SKM-1 treated with dmso at 0.1 percent for 144 hours (cell line): Measurements from ENCODE around the gene ZNF121.
A peak's percentile ranks its signal among the peaks of the same experiment; 100 is the strongest.
"Not testable (repeated sequence)": the region's sequence is repeated elsewhere in the genome, so short reads cannot be mapped to it uniquely, and the experiment has no call there.

Source experiments
- DNase-seq: peaks from one replicate; lab custom pipeline; 2025; ENCODE audit not compliant: unreplicated experiment; lab: John Stamatoyannopoulos, UW

Gene ZNF121

DNA sequence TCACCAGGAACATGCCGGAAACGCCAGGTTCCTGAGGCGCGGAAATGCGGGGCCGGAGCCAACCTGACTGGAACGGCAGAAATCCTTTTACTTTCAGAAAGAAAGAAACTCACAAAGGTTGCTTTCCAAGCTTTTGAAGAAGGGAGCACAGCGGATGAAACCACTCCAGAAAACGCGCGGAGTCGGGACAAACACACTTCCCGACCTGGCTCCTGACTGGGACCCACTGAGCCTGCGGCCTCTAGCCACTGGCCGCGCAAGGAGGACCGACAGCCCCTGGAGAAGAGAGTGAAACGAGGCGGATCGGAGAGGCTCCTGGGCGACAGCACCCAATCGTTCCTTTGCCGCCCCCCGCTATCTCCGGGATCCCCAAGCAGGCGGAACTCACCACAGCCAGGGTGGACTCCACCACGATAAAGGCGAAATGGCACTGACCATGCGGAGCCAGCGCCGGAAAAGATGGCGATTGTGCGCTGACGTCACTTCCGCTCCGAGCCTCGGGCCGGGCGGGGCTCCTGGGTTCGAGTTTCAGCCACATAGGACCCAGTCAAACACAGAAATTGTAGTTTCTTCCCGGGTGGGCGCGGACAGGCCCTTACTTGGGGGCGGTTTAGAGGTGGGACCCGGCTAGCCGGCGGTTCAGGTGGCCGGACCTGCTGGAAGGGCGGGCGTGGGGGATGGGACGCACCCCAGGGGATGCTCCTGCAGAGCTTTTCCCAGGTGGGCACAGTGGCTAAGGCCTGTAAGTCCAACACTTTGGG lies at the start of gene ZNF121:
Gene ZNF121 (minus strand): TSS at position 432 of the 761 bp plus-strand sequence. CDS start 16,407 bp downstream, outside the sequence.
- DNase-seq = peak; percentile 74

DNA sequence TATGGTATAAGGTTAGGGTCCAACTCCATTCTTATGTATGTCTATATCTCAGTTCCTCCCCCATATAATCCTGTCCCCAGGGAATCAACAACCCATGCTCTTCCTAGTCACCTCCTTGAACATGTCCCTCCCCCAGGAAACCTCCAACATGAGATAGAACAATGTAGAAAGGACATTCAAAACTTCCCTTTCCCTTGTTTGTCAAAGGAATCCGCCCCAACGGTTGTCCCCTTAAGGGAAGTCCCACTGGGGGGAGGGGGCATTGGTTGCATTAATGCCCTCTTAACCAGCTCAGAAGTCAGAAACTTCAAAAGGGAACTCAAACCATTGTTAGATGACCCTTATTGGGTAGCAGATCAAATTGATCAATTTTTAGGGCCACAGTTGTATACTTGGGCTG lies 43.6 kb upstream of the ZNF121 start:
- no peak for DNase-seq

DNA sequence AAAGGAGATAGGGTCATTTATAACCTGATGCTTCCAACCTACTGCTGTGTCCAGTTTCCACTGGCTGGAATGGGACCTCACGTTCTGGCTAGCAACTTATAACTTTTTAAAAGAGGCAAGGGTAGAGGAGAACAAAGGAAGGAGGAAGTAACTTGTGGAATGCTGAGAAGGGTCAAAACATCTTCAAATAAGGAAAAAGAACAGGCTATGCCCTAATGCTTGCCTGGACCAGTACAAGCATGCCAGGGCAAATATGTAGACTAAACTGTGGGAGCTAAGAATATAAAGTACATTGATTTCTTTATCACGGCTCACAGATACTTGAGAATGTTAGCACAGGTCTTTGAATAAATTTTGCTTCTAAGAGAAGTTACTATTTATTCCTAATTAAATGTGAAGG lies 38.2 kb upstream of the ZNF121 start:
- no peak for DNase-seq

DNA sequence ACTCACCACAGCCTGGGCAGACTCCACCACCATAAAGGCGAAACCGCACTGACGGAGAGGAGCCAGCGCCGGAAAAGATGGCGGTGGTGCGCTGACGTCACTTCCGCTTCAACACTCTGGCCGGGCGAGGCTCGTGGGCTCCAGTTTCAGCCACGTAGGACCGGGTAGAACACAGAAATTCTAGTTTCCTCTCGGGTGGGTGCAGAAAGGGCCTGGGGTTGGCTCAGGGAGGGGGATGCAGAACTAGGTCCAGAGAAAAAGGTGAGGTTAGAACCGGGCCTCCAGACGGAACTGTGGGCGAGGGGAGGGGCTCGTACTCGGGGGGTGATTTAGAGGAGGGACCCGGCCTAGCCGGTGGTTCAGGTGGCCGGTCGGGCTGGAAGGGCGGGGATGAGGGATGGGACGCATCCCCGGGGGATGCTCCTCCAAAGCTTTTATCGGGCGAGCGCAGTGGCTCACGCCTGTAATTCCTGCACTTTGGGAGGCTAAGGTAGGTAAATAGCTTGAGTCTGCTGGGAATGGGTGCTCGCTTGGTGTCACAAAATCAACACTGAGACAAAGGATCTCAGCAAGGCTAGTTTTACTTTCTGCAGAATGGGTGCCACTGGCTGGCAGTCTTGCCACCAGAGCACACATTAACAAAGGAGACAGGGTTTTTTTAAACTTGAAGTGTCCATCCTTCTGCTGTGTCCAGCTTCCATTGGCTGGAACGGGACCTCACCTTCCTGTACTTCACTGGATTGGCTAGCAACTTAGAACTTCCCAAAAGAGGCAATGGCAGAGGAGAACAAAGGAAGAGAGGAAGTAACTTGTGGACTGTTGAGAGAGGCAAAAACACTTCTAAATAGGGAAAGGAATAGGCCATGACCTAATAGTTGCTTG lies 37.1 kb upstream of the ZNF121 start, which contains the start of gene ZNF561:
Gene ZNF561 (minus strand): TSS at position 77 of the 882 bp plus-strand sequence. CDS start 1,776 bp downstream, outside the sequence.
- DNase-seq = peak; percentile 80

DNA sequence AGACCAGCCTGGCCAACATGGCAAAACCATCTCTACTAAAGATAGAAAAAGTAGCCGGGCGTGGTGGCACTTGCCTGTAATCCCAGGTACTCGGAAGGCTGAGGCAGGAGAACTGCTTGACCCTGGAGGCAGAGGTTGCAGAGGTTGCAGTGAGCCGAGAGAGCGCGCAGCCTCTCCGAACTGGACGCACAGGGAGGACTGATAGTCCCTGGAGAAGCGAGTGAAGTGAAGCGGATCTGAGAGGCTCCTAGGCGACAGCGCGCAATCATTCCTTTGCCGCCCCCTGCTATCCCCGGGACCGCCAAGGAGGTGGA lies 36.5 kb upstream of the ZNF121 start:
- DNase-seq = no peak

DNA sequence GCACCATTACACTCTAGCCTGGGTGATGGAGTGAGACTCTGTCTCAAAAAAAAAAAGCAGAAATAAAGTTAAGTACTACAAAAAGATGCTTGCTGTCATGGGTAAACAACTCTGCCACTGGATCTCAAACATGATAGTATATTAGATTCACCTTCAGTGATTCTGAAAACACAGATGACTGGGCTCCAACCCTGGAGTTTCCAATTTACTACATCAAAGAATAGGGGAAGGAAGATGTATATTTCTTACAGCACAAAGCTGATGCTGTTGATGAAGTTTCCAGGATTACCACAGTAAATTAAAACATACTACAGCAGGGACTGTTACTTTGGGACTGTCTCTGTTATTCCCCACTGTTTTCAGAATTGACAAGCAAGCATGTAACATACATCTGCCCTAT lies 31.5 kb upstream of the ZNF121 start:
- DNase-seq = no peak

DNA sequence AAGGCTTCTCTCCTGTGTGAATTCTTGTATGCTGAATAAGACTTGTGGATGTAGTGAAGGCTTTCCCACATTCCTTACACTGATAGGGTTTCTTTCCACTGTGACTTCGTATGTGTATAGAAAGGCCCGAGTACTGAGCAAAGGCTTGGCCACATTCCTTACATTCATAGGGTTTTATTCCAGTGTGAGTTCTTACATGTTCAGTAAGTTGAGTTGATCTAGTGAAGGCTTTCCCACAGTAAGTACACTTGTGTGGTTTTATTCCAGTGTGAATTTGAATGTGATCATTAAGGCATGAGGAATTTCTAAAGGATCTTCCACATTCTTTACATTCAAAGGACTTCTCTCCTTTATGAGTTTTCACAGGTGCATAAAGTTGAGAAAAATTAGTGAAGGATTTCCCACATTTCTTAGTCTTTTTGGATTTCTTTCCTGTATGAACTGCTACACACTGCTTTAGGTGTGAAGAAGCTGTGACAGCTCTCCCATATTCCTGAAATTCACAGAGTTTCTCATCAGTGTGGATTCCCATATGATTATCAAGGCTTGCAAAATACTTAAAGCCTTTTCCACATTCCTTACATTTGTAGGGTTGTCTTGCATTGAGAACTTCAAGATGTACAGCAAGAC lies 26.3 kb upstream of the ZNF121 start:
- DNase-seq = no peak

DNA sequence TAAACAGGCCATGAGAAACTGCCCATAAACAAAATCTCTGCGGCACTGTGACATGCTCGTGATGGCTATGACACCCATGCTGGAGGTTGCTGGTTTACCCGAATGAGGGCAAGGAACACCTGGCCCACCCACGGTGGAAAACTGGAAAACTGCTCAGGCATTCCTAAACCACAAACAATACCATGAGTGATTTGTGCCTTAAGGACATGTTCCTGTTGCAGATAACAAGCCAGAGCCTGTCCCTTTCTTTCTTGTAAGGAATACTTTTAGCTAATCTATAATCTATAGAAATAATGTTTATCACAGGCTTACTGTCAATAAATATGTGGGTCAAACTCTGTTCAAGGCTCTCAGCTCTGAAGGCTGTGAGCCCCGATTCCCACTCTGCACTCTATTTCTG lies 24.6 kb upstream of the ZNF121 start:
- DNase-seq = no peak

DNA sequence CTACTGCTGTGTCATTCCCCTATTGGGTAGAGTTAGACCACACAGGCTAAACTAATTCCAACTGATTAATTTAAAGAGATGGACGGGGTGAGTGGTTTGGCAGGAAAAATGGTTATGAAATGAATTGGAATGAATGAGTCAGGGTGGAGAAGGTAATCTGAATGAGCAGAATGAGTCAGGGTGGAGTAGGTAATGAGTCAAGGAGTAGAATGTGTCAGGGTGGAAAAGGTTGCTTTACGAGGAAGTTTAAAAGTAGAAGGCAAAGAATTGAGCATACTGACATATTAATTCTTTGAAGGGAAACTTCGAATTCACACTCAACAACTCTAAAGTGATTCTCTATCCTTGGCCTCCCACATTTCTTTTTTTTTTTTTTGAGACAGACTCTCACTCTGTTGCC lies 12.7 kb upstream of the ZNF121 start:
- no peak for DNase-seq

DNA sequence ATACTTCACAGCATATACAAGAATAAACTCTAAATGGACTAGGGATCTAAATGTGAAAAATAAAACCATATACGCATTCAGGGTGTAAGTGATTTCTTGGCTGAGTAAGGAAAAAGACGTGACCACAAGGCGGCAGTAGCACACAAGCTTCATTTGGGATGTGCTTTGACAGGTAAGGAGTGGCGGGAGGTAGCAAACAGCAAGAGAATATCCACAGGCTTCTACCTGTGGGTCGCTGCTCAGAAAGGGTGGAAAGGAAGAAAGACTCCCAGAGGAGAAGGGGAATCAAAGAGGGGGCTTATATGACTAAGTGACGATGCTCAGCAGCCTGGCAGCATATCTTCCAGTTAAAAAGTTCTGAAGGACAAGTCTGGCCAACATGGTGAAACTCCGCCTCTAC lies 2.5 kb upstream of the ZNF121 start:
- peak; percentile 52 for DNase-seq

DNA sequence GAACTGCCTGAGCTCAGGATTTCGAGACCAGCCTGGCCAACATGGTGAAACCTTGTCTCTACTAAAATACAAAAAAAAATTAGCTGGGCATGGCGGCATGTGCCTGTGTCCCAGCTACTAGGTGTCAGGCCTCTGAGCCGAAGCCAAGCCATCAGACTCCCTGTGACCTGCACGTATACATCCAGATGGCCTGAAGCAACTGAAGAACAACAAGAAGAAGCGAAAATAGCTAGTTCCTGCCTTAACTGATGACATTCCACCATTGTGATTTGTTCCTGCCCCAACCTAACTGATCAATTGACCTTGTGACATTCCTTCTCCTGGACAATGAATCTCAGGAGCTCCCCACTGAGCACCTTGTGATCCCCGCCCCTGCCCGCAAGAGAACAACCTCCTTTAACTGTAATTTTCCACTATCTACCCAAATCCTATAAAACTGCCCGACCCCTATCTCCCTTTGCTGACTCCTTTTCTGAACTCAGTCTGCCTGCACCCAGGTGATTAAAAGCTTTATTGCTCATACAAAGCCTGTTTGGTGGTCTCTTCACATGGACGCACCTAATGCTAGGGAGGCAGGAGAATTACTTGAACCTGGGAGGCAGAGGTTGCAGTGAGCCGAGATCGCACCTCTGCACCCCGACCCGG lies 2.1 kb downstream of the ZNF121 start:
- DNase-seq = not testable (repeated sequence)

DNA sequence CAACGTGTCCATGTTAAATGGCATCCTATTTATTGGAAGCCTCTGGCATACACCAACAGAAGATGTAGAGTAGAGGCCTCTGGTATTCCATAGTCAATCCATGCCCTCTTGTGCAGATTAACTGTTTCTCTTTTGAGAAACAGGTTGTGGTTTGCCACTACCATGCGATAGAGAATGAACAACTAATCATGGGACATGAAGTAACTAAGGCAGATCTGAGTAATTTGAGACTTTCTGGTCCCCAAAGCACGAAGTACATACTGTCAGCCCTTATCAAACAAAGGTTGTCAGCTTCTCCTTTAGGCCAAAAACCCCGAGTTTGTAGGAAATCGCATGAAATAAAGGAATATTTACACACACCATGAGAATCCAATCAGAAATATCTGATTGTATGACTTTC lies 3.6 kb downstream of the ZNF121 start:
- DNase-seq = no peak

DNA sequence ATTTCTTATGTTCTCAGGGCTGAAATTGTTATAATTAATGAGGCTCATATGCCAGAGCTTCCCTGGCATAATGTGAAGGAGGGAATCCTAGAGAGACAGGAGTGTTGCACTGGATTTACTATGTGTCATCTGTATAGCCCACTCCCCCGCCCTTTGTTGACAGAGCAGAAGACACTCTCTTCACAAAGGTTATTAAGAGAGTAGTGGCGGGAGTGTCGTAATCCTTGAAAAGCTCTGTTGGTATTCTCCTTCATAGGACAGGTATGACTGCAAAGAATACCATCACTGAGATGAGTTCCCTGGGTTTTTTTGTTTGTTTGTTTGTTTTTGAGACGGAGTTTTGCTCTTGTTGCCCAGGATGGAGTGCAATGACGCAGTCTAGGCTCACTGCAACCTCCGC lies 14.0 kb downstream of the ZNF121 start:
- no peak for DNase-seq

DNA sequence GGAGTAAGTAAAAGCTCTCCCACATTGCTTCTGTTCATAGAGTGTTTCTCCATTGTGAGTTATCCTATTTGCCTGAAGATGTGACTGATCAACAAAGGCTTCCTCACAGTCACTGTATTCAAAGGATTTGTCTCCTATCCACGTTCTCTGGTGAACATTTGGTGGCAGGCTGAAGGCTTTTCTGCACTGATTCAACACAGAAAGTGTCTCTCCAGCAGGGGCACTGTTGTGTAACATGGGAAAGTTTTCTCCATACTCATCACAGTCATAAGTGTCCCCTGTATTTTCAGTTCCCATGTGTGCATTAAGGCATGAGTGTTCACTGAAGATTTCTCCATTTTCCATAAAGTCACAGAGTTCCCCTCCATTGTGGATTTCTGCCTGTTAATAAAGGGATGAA lies 17.6 kb downstream of the ZNF121 start:
- DNase-seq = no peak

DNA sequence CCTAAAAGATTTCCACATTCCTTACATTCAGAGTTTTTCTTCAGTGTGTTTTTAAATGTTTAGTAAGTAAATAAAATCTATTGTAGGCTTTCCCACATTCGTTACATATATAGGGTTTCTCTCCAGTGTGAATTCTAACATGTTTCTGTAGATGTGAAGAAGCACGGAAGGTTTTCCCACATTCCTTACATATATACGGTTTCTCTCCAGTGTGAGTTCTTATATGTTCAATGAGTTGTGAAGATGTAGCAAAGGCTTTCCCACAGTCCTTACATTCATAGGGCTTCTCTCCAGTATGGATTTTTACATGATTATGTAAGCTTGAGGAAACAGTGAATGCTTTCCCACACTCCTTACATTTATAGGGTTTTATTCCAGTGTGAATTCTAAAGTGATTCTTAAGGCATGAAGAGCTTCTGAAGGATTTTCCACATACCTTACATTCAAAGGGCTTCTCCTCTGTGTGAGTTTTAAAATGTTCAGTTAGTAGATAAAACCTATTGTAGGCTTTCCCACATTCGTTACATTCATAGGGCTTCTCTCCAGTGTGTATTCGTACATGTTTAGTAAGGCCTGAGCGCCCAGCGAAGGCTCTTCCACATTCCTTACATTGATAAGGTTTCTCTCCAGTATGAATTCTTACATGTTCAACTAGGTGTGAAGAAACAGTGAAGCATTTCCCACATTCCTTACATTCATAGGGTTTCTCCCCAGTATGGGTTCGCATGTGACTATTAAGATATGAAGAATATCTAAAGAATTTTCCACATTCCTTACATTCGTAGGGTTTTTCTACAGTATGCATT lies 18.2 kb downstream of the ZNF121 start:
- no peak for DNase-seq

DNA sequence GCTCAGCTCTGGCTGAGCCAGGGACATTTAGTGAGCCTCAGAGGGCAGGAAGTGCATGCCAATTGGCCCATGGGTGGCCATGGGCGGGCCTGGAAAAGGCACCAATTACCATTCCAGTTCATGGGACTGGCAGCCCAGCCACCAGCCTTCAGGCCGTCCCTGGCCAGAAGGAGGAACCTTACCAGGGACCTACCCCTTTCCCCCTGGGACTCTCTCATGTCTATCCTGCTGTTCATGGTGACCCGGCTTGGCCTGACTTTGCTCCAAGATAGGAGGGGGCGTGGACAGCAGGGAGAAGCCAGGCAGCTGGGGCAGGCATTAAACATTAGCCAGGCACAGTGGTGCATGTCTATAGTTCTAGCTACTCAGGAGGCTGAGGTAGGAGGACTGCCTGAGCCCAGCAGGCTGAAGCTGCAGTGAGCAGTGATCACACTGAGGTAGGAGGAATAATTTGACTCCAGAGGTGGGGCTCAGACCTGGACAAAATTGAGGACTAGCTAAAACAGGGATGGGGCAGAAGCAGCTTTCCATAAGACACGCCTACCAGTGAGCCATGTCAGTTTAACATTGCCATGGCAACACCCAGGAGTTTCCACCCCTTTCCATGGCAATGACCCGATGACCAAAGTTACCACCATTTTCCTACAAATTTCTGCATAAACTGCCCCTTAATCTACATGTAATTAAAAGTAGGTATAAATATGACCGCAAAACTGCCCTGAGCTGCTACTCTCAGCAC lies 31.6 kb downstream of the ZNF121 start:
- no peak for DNase-seq

DNA sequence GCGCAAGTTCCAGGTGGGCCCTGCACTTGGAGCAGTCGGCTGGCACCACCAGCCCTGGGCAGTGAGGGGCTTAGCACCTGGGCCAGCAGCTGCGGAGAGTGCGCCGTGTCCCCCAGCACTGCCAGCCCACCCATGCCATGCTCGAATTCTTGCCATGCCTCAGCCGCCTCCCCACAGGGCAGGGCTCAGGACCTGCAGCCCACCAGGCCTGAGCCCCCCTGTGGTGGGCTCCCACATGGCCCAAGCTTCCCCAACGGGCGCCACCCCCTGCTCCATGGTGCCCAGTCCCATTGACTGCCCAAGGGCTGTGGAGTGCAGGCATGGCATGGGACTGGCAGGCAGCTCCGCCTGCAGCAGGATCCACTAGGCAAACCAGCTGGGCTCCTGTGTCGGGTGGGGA lies 36.4 kb downstream of the ZNF121 start:
- DNase-seq = no peak

DNA sequence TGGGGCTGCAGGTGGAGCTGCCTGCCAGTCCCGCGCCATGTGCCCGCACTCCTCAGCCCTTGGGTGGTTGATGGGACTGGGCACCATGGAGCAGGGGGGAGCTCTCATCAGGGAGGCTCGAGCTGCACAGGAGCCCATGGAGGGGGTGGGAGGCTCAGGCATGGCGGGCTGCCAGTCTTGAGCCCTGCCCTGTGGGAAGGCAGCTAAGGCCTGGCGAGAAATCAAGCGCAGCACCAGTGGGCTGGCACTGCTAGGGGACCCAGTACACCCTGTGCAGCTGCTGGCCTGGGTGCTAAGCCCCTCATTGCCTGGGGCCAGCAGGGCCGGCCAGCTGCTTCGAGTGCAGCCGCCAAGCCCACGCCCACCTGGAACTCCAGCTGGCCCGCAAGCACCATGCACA lies 43.0 kb downstream of the ZNF121 start:
- not testable (repeated sequence) for DNase-seq

DNA sequence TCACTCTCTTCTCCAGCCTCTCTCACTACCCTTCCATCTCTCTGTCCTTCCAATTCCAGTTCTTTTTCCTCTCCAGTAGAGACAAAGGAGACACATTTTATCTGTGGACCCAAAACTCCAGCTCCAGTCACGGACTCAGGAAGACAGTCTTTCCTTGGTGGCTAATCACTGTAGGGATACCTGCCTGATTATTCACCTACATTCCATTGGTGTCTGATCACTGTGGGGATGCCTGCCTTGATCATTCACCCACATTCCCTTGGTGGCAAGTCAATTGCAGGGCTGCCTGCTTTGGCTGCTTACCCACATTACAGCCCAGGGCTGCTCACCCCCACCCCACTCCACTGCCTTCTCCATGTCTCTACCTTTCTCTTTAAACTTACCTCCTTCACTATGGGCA lies 44.4 kb downstream of the ZNF121 start:
- not testable (repeated sequence) for DNase-seq

DNA sequence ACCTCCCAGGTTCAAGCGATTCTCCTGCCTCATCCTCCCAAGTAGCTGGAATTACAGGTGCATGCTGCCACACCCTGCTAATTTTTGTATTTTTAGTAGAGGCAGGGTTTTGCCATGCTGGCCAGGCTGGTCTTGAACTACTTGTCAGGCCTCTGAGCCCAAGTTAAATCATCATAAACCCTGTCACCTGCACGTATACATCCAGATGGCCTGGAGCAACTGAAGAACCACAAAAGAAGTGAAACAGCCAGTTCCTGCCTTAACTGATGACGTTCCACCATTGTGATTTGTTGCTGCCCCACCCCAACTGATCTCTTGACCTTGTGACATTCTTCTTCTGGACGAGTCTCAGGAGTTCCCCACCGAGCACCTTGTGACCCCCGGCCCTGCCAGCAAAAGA lies 45.1 kb downstream of the ZNF121 start:
- DNase-seq = not testable (repeated sequence)
